Measurements from ENCODE around the gene CFAP299.

The CFAP299 gene

GRCh38 chr4:80876810-80877209 lies 541.3 kb downstream of the CFAP299 start:
- no peaks in the 10 kb centered on the region for H3K27me3 ChIP-seq (ENCODE audit: low read depth, low read length)
- no peaks in the 10 kb centered on the region for H3K36me3 ChIP-seq (replicated peaks; ENCODE audit: low read depth, low read length)
- peak overlapping the region; percentile 82 for H3K27ac ChIP-seq (ENCODE audit: low read length)
- H4K20me1 ChIP-seq (ENCODE audit: insufficient read depth, low read length): no peaks in the 10 kb centered on the region
- H3K79me2 ChIP-seq (ENCODE audit: low read length): no peaks in the 10 kb centered on the region
- peak overlapping the region; percentile 6; the same call in 1 of the 2 replicates for H3K4me3 ChIP-seq (ENCODE audit: low read length)
- peak overlapping the region; percentile 14; the same call in 1 of the 2 replicates for H3K9ac ChIP-seq (ENCODE audit: low read length)
- H3K9me3 ChIP-seq (ENCODE audit: insufficient read depth, low read length): no peaks in the 10 kb centered on the region
- no peak overlapping the region for H2AFZ ChIP-seq (ENCODE audit: low read depth, low read length)
- peaks cover 52% of the 10 kb centered on the region for H3K4me1 ChIP-seq (ENCODE audit: low read length)
- no peak for TF ChIP-seq CTCF (IDR thresholded peaks at IDR 0.05; ENCODE audit: low read depth, low read length)
- no peak for TF ChIP-seq EZH2phosphoT487 (IDR thresholded peaks at IDR 0.05; ENCODE audit: low read depth)
- H3K4me2 ChIP-seq (ENCODE audit: low read length): peak overlapping the region; percentile 54

- Histone ChIP-seq H3K9ac (ENCODE audit: low read length) (no peak overlapping the region), H3K9me3 (ENCODE audit: insufficient read depth, low read length) (no peaks in the 10 kb centered on the region), H3K4me1 (ENCODE audit: low read length) (peaks cover 51% of the 10 kb centered on the region), H3K27ac (ENCODE audit: low read length) (no peak overlapping the region), H4K20me1 (ENCODE audit: insufficient read depth, low read length) (no peaks in the 10 kb centered on the region), H3K4me3 (ENCODE audit: low read length) (no peak overlapping the region), H3K79me2 (ENCODE audit: low read length) (no peaks in the 10 kb centered on the region), H3K27me3 (ENCODE audit: low read depth, low read length) (no peaks in the 10 kb centered on the region), H3K36me3 (replicated peaks; ENCODE audit: low read depth, low read length) (no peaks in the 10 kb centered on the region), H3K4me2 (ENCODE audit: low read length) (no peak overlapping the region), H2AFZ (ENCODE audit: low read depth, low read length) (no peak overlapping the region)
- no peak for TF ChIP-seq EZH2phosphoT487 (IDR thresholded peaks at IDR 0.05; ENCODE audit: low read depth)
- no peak for TF ChIP-seq CTCF (IDR thresholded peaks at IDR 0.05; ENCODE audit: low read depth, low read length)
Observed at GRCh38 chr4:80878218-80878617, 542.7 kb downstream of the CFAP299 start.

- Histone ChIP-seq H2AFZ (ENCODE audit: low read depth, low read length) (no peak overlapping the region), H3K27ac (ENCODE audit: low read length) (no peak overlapping the region), H4K20me1 (ENCODE audit: insufficient read depth, low read length) (no peaks in the 10 kb centered on the region), H3K79me2 (ENCODE audit: low read length) (no peaks in the 10 kb centered on the region), H3K4me3 (ENCODE audit: low read length) (no peak overlapping the region), H3K4me1 (ENCODE audit: low read length) (peaks cover 24% of the 10 kb centered on the region), H3K9ac (ENCODE audit: low read length) (no peak overlapping the region), H3K36me3 (replicated peaks; ENCODE audit: low read depth, low read length) (no peaks in the 10 kb centered on the region), H3K27me3 (ENCODE audit: low read depth, low read length) (no peaks in the 10 kb centered on the region), H3K9me3 (ENCODE audit: insufficient read depth, low read length) (0 out of 2 replicates have a peak, but pooled peaks cover 2% of the 10 kb centered on the region), H3K4me2 (ENCODE audit: low read length) (peak overlapping the region; percentile 41)
- TF ChIP-seq CTCF (IDR thresholded peaks at IDR 0.05; ENCODE audit: low read depth, low read length) (no peak), EZH2phosphoT487 (IDR thresholded peaks at IDR 0.05; ENCODE audit: low read depth) (no peak)
Observed at GRCh38 chr4:80897537-80898303, 562.2 kb downstream of the CFAP299 start.

GRCh38 chr4:80900908-80901307 lies 565.4 kb downstream of the CFAP299 start:
- no peaks in the 10 kb centered on the region for H4K20me1 ChIP-seq (ENCODE audit: insufficient read depth, low read length)
- H3K4me3 ChIP-seq (ENCODE audit: low read length): no peak overlapping the region
- no peaks in the 10 kb centered on the region for H3K36me3 ChIP-seq (replicated peaks; ENCODE audit: low read depth, low read length)
- peaks cover 8% of the 10 kb centered on the region for H3K9me3 ChIP-seq (ENCODE audit: insufficient read depth, low read length)
- H3K79me2 ChIP-seq (ENCODE audit: low read length): no peaks in the 10 kb centered on the region
- peaks cover 21% of the 10 kb centered on the region for H3K4me1 ChIP-seq (ENCODE audit: low read length)
- TF ChIP-seq CTCF (IDR thresholded peaks at IDR 0.05; ENCODE audit: low read depth, low read length): no peak
- TF ChIP-seq EZH2phosphoT487 (IDR thresholded peaks at IDR 0.05; ENCODE audit: low read depth): no peak
- no peak overlapping the region for H2AFZ ChIP-seq (ENCODE audit: low read depth, low read length)
- no peaks in the 10 kb centered on the region for H3K27me3 ChIP-seq (ENCODE audit: low read depth, low read length)
- H3K27ac ChIP-seq (ENCODE audit: low read length): no peak overlapping the region
- no peak overlapping the region for H3K9ac ChIP-seq (ENCODE audit: low read length)
- H3K4me2 ChIP-seq (ENCODE audit: low read length): no peak overlapping the region

Data from OCI-LY3 (cell line).